Suprapubic skin (tissue), 4 donors: ENCODE results near the gene MSL3B.

Source experiments
- DNase-seq, 2 donors: peaks; one replicate each; pipeline ENCODE4 v3.0.0-alpha.2; 2019; ENCODE audit warnings: low spot score in 2 of 2
- H3K27ac ChIP-seq: fragments of 200-600 bp; sonication (generic); one replicate; pipeline ENCODE4 v1.5.1; 2019
- H3K27me3 ChIP-seq: fragments of 200-600 bp; sonication (generic); one replicate; pipeline ENCODE4 v1.5.1; 2019
- H3K36me3 ChIP-seq: fragments of 200-600 bp; sonication (generic); one replicate; pipeline ENCODE4 v1.5.1; 2019
- H3K4me1 ChIP-seq: fragments of 200-600 bp; sonication (generic); one replicate; pipeline ENCODE4 v1.5.1; 2019
- H3K4me3 ChIP-seq: fragments of 200-600 bp; sonication (generic); one replicate; pipeline ENCODE4 v1.5.1; 2019; ENCODE audit warnings: mild to moderate bottlenecking
- H3K9me3 ChIP-seq: fragments of 200-600 bp; sonication (generic); one replicate; pipeline ENCODE4 v1.5.1; 2019
- CTCF ChIP-seq, 2 donors: fragments of 200-600 bp in 1 of 2; fragments of 450-650 bp in 1 of 2; sonication (generic) in 1 of 2; IDR thresholded peaks; one replicate each; pipeline ENCODE4 v1.5.1; 2016 to 2019; ENCODE audit warnings: antibody characterized with exemption in 2 of 2, mild to moderate bottlenecking in 1 of 2, moderate library complexity in 1 of 2
- EP300 ChIP-seq: sonication (generic); formaldehyde crosslinking; IDR thresholded peaks from one replicate; pipeline ENCODE4 v1.6.1; 2017; ENCODE audit warnings: antibody characterized with exemption
- POLR2A ChIP-seq, 2 donors: fragments of 450-650 bp; IDR thresholded peaks; one replicate each; pipeline ENCODE4 v1.6.1; 2017; ENCODE audit warnings: antibody characterized with exemption in 2 of 2, mild to moderate bottlenecking in 2 of 2, moderate library complexity in 2 of 2
- POLR2AphosphoS5 ChIP-seq, 3 donors: sonication (generic); formaldehyde crosslinking; IDR thresholded peaks; one replicate each; pipeline ENCODE4 v1.6.1; 2017; ENCODE audit warnings: antibody characterized with exemption in 3 of 3
- WGBS: methylation state at CpG from one replicate; pipeline ENCODE4 v1.1.5; 2018; 5-methylcytosine and 5-hydroxymethylcytosine counted together

MSL3B gene

DNA sequence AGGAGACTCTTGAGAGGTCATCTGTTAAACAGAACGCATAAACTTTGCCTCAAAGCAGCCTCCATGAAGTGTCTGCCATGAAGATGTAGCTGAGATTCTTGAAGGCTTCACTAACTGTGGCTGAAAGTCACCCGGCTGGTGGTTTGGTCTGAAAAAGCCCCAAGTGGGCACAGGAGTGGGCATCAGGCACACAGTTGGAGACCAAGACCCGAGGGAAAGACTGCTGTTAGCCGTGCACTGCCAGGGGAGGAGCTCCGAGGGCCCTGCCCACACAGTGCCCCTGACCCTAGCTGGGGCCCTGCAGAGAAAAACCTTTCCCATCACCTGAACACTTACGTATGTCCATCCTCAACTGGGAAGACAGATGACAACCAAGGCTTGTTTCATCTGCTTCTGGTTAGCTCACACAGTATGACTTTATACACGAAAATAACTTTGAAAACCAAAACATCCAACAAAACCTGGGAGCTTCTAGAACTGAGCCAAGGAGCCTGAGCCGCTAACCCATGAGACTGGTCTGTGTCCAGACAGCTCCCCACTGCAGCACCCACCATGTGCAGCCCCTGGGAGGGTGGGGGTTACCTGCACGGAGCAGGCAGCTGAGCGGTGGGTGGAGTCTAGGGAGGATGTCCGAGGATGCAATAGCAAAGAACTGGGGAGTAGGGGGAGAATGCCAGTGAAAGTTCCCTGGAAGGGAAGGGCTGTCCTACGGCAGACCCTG lies 29.3 kb downstream of the MSL3B start:
- no peaks in the 10 kb centered on the region for H3K36me3 ChIP-seq
- TF ChIP-seq POLR2A (IDR thresholded peaks at IDR 0.05) (no peak), EP300 (no peak), POLR2AphosphoS5 (IDR thresholded peaks at IDR 0.05) (no peak), CTCF (IDR thresholded peaks at IDR 0.05) (no peak)
- no peaks in the 10 kb centered on the region for H3K4me1 ChIP-seq
- H3K27ac ChIP-seq: no peak overlapping the region
- H3K27me3 ChIP-seq: no peaks in the 10 kb centered on the region
- no peak overlapping the region for H3K4me3 ChIP-seq
- H3K9me3 ChIP-seq: no peaks in the 10 kb centered on the region
- DNase-seq: no peak
- 88% methylated on average over 12 of the region's 12 CpGs for WGBS

- DNase-seq: peak in 1 of 2 donors; percentile 32
- H3K4me3 ChIP-seq: no peak overlapping the region
- no peaks in the 10 kb centered on the region for H3K36me3 ChIP-seq
- H3K27me3 ChIP-seq: no peaks in the 10 kb centered on the region
- 62% methylated on average over 7 of the region's 7 CpGs for WGBS
- no peaks in the 10 kb centered on the region for H3K4me1 ChIP-seq
- no peaks in the 10 kb centered on the region for H3K9me3 ChIP-seq
- no peak overlapping the region for H3K27ac ChIP-seq
- no peak for TF ChIP-seq POLR2AphosphoS5 (IDR thresholded peaks at IDR 0.05)
- TF ChIP-seq CTCF (IDR thresholded peaks at IDR 0.05): no peak
- TF ChIP-seq EP300: no peak
- TF ChIP-seq POLR2A (IDR thresholded peaks at IDR 0.05): no peak
Measured at GRCh38 chr2:233838251-233838650, 29.9 kb downstream of the MSL3B start.

GRCh38 chr2:233837694-233838229 lies 30.4 kb downstream of the MSL3B start:
- Histone ChIP-seq H3K27ac (no peak overlapping the region), H3K9me3 (no peaks in the 10 kb centered on the region), H3K27me3 (no peaks in the 10 kb centered on the region), H3K4me3 (no peak overlapping the region), H3K4me1 (no peaks in the 10 kb centered on the region), H3K36me3 (no peaks in the 10 kb centered on the region)
- TF ChIP-seq POLR2A (IDR thresholded peaks at IDR 0.05): no peak
- no peak for TF ChIP-seq EP300
- no peak for TF ChIP-seq POLR2AphosphoS5 (IDR thresholded peaks at IDR 0.05)
- no peak for TF ChIP-seq CTCF (IDR thresholded peaks at IDR 0.05)
- WGBS: 71% methylated on average over 9 of the region's 9 CpGs
- DNase-seq: peak; percentile 32 to 48

GRCh38 chr2:233836359-233836758 lies 31.8 kb downstream of the MSL3B start:
- peak in 1 of 2 donors; percentile 21 for DNase-seq
- Histone ChIP-seq H3K4me1 (no peaks in the 10 kb centered on the region), H3K27ac (no peak overlapping the region), H3K4me3 (no peak overlapping the region), H3K9me3 (no peaks in the 10 kb centered on the region), H3K36me3 (no peaks in the 10 kb centered on the region), H3K27me3 (no peaks in the 10 kb centered on the region)
- over 99% methylated on average over 6 of the region's 7 CpGs for WGBS
- TF ChIP-seq CTCF (IDR thresholded peaks at IDR 0.05): no peak
- TF ChIP-seq POLR2A (IDR thresholded peaks at IDR 0.05): no peak
- TF ChIP-seq POLR2AphosphoS5 (IDR thresholded peaks at IDR 0.05): no peak
- TF ChIP-seq EP300: no peak

- H3K4me3 ChIP-seq: no peak overlapping the region
- TF ChIP-seq POLR2AphosphoS5 (IDR thresholded peaks at IDR 0.05): no peak
- no peak for TF ChIP-seq CTCF (IDR thresholded peaks at IDR 0.05)
- no peak for TF ChIP-seq EP300
- no peak for TF ChIP-seq POLR2A (IDR thresholded peaks at IDR 0.05)
- no peak overlapping the region for H3K27ac ChIP-seq
- DNase-seq: peak; percentile 39 to 45
- no peaks in the 10 kb centered on the region for H3K36me3 ChIP-seq
- no peaks in the 10 kb centered on the region for H3K27me3 ChIP-seq
- H3K9me3 ChIP-seq: no peaks in the 10 kb centered on the region
- peaks cover 5% of the 10 kb centered on the region for H3K4me1 ChIP-seq
- 89% methylated on average over 7 of the region's 14 CpGs for WGBS
Measured at GRCh38 chr2:233835230-233836186, 32.7 kb downstream of the MSL3B start.
